GM19452 (cell line): ENCODE data around the gene CTIF.

Source experiments
- ATAC-seq: cut with Tn5 transposase; IDR thresholded peaks from one replicate; pipeline ENCODE4 v1.9.1; 2021; ENCODE audit not compliant: unreplicated experiment

The CTIF gene

GRCh38 chr18:48887905-48888772 lies 349.3 kb downstream of the CTIF start:
- ATAC-seq: no peak

- no peak for ATAC-seq
Observed at GRCh38 chr18:48888773-48889080, 349.9 kb downstream of the CTIF start.

GRCh38 chr18:48889115-48889941 lies 350.5 kb downstream of the CTIF start:
- ATAC-seq: no peak

- ATAC-seq: no peak
Observed at GRCh38 chr18:48889981-48890762, 351.3 kb downstream of the CTIF start.

- ATAC-seq: no peak
Observed at GRCh38 chr18:48891721-48892120, 352.9 kb downstream of the CTIF start.

GRCh38 chr18:48892146-48892855 lies 353.5 kb downstream of the CTIF start:
- ATAC-seq: no peak

- no peak for ATAC-seq
Observed at GRCh38 chr18:48893061-48893607, 354.3 kb downstream of the CTIF start.

GRCh38 chr18:48893608-48894600 lies 355.1 kb downstream of the CTIF start:
- no peak for ATAC-seq

- no peak for ATAC-seq
Observed at GRCh38 chr18:48894799-48895346, 356.0 kb downstream of the CTIF start.

GRCh38 chr18:48896326-48896874 lies 357.6 kb downstream of the CTIF start:
- no peak for ATAC-seq

- no peak for ATAC-seq
Observed at GRCh38 chr18:48896875-48897511, 358.2 kb downstream of the CTIF start.

GRCh38 chr18:48897531-48897930 lies 358.7 kb downstream of the CTIF start:
- no peak for ATAC-seq

GRCh38 chr18:48898521-48898920 lies 359.7 kb downstream of the CTIF start:
- ATAC-seq: no peak

GRCh38 chr18:48899558-48900174 lies 360.8 kb downstream of the CTIF start:
- no peak for ATAC-seq

GRCh38 chr18:48900469-48900868 lies 361.6 kb downstream of the CTIF start:
- ATAC-seq: no peak

GRCh38 chr18:48901145-48902022 lies 362.6 kb downstream of the CTIF start:
- no peak for ATAC-seq
